Fibroblast of skin of abdomen (primary cell): ENCODE data around the gene DKKL1.
"Not testable (repeated sequence)": the region's sequence is repeated elsewhere in the genome, so short reads cannot be mapped to it uniquely, and the experiment has no call there.

Source experiments
- DNase-seq: peaks from one replicate; pipeline ENCODE4 v3.0.0-alpha.2; 2013

The DKKL1 gene

GRCh38 chr19:49362048-49362928 is 1.4 kb upstream of the DKKL1 start, which contains the start of gene TEAD2:
TEAD2 (minus strand) TSS chr19:49362416; CDS start chr19:49360075, 2,341 bp downstream.
- peak; percentile 72 for DNase-seq

DNA sequence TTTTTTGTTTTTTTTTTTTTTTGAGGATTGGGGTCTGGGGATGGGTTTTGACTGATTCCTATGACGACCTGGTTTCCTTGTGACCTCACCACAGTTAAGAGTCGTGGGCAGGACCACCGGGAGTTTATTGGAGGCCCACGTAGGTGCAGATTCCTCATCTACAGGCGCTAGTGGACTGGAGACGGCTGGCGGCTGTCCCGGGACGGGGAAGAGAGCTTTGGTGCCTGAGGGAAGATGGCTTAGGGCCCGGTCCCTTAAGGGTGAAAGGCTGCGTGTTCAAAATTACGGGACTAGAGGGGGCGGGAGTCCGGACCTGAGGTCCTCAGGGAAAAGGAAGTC is 779 bp upstream of the DKKL1 start:
- DNase-seq: peak; percentile 42

DNA sequence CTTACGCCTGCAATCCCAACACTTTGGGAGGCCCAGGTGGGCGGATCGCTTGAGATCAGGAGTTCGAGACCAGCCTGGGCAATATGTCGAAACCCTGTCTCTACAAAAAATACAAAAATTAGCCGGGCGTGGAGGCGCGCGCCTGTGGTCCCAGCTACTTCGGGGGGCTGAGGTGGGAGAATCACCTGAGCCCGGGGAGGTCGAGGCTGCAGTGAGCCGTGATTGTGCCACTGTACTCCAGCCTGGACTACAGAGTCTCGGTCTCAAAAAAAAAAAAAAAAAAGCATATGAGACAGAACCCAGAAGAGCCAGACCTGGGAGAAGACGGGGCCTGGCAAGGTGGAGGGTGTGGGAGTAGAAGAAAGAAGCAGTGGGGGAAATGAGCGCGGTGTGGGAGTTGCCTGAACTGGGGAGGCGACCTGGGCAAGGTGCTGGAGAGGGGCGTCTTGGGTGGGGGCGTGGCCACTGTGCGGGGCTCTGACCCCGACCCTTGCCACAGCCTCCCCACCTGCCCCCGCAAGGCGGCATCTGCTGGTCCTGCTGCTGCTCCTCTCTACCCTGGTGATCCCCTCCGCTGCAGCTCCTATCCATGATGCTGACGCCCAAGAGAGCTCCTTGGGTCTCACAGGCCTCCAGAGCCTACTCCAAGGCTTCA is 533 bp downstream of the DKKL1 start:
- DNase-seq: no peak

GRCh38 chr19:49366110-49366509 is 2.4 kb downstream of the DKKL1 start:
- no peak for DNase-seq

- no peak for DNase-seq
Observed at GRCh38 chr19:49368711-49369358, 5.2 kb downstream of the DKKL1 start.

DNA sequence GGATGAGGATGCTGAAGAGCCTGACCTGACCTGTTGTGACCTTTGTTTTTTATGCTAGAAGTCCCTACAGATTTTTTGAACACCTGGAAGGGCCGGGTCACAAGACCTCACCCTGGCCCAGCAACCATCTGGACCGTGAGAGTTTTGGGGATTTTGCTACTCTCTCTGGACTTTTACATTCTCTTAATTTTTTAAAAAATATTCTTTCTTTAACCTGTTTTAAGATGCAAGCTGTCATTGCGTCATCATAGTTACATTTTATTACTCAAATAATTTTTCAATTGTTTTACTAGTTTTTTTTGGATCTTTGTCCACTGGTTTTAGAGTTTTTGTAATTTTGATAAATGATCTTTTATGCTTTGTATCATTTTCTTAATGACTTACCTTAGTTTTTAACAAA is 7.5 kb downstream of the DKKL1 start:
- DNase-seq: no peak

DNA sequence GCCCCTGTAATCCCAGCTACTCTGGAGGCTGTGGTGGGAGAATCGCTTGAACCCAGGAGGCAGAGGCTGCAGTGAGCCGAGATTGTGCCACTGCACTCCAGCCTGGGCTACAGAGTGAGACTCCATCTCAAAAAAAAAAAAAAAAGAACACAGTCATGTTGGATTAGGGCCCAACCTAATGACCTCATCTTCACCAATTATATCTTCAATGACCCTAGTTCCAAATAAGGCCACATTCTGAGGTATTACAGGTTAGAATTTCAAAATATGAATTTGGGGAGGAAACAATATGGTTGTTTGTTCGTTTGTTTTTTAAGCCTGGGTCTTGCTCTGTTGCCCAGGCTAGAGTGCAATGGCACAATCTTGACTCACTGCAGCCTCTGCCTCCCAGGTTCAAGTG is 9.5 kb downstream of the DKKL1 start:
- DNase-seq: not testable (repeated sequence)

DNA sequence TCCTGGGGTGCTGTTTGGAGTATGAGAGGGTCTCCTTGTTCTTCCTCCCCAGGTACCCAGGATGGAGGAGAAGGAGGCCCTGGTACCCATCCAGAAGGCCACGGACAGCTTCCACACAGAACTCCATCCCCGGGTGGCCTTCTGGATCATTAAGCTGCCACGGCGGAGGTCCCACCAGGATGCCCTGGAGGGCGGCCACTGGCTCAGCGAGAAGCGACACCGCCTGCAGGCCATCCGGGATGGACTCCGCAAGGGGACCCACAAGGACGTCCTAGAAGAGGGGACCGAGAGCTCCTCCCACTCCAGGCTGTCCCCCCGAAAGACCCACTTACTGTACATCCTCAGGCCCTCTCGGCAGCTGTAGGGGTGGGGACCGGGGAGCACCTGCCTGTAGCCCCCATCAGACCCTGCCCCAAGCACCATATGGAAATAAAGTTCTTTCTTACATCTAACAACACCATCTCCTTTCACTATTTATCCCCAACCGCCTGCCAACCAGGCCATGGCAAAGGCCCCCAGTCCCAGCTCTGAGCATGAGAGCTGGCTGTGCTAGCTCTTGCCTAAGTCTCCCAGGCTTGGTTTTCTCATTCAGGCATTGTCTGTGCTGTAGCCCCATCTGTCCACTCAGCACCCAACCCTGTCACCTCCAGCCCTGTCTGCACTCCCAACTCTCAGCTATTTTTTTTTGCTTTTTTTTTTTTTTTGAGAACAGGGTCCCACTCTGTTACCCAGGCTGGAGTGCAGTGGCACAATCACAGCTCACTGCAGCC is 11.2 kb downstream of the DKKL1 start:
- DNase-seq: no peak

DNA sequence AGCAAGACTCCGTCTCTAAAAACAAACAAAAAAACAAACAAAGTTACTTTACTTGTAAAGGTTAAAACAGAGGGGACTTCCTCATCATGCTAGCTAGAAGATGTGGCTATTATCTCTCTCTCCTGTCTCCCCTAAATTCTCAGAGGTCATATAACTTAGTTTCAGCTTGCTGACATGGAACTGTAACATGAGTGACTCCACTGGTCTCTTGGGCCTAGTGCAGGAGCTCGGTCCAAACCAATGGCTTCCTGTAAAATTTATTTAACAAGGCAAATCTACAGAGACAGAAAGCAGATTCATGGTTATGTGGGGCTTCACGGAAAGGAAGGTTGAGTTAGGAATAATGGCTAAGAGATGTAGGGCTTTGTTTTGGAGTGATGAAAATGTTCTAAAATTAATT is 14.8 kb downstream of the DKKL1 start:
- DNase-seq: no peak

GRCh38 chr19:49380391-49380790 is 16.7 kb downstream of the DKKL1 start:
- no peak for DNase-seq

DNA sequence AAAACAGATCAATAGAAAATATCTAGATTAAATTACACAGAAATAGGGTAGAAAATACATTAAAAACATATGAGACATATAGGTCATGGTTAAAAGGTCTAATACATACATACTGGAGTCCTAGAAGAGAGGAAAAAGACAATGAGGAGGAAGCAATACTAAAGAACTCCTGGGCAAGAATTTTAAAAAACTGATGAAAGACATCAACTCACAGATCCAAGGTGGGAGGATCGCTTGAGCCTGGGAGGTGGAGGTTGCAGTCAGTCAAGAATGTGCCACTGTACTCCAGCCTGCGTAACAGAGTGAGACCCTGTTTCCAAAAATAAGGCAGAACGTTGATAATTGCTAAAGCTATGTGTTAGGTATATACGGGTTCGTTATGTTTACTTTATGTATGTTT is 19.0 kb downstream of the DKKL1 start:
- DNase-seq: no peak

GRCh38 chr19:49383599-49383998 is 19.9 kb downstream of the DKKL1 start:
- no peak for DNase-seq

GRCh38 chr19:49387936-49388372 is 24.3 kb downstream of the DKKL1 start, which contains the start of gene KASH5:
KASH5 (plus strand) TSS chr19:49388249; CDS start chr19:49390884, 2,635 bp downstream.
- DNase-seq: peak; percentile 36

DNA sequence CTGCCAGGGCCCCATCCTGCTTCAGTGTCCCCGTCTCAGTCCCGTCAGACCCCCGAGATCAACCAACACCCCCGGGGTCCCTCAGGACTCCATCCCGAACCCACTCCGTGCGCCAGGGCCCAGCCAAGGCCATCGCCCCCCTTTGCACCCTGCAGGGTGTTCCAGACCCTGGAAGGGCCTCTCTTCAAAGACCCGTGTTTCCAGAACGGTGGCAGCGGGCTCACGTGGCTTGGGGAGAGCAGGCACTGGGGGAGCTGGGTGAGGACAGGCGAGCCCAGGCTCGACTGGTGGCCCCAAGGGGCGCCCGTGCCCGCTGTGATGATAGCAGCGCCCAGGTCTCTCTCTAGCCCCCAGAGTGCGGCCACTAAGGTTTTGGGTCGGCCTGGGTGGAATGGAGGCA is 25.7 kb downstream of the DKKL1 start:
- no peak for DNase-seq

DNA sequence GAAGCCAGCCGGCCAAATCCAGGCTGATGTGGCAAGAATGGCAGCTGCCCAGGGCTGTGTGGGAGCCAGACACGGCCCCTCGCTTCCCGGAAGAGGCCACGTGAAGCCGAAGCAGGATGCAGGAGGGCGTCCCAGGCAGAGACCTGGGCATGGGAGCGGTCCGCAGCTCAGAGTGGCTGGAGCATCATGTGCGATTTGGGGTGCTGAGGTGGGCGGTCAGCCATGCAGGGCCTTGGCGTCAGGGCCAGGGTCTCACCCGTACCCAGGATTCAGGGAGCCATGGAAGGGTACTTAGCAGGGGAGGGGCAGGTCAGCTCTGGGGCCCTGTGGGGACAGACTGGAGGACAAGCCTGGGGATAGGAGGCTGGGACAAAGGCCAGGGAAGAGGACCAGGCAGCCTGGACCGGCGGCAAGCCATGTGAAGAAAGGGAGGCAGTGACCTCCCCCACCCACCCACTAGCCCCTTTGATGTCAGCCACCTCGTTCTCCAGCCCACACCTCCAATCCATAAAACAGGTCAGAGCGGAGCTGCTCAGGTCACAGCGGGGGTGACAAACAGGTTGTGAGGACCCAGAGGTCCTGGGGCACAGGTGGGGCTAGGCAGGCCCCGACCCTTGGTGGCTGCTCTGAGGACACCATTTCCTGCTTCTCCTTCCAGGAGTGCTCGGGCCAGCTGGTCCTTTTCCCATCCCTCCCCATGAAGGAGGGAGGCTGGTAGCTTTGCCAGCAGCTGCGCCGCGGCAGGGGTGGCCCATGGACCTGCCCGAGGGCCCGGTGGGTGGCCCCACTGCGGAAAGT is 26.7 kb downstream of the DKKL1 start:
- DNase-seq: no peak

GRCh38 chr19:49390929-49391359 is 27.3 kb downstream of the DKKL1 start:
- no peak for DNase-seq

DNA sequence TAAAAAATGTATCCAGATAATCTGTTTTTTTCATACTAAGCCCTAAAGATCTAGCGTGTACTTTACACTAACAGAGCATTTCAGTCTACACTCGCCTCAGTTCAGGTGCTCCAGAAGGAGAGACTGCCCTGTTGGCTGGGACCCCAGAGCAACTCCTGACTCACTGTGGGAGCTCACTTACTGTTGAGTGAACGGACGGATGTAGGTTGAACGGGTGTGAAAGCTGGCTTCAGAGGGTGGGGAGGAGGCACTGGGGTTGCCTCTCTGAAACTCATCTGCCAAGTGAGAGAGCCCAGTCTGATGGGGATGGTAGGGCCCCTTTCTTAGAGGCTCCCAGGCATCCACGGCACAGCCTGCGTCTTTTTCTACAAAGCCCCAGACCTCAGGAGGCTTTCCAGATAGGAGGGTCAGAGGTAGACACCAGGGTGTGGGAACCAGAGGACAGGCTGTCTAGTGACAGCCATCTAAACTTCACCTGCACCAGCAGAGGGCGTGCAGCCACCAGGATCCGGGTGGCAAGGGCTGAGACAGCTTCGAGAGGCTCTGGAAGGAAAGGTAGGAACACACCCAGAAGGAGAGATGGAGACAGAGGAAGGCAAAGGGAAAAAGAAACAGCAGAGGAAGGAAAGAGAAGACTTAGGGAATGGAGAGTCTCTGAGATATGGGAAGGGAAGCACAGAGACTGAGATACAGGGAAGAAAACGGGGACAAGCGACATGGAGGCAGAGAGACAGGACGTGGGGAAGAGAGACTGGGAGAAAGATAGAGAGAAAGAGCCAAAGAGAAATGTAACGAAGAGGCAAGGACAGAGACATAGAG is 28.1 kb downstream of the DKKL1 start:
- DNase-seq: peak; percentile 64

GRCh38 chr19:49393881-49394280 is 30.2 kb downstream of the DKKL1 start:
- DNase-seq: no peak

DNA sequence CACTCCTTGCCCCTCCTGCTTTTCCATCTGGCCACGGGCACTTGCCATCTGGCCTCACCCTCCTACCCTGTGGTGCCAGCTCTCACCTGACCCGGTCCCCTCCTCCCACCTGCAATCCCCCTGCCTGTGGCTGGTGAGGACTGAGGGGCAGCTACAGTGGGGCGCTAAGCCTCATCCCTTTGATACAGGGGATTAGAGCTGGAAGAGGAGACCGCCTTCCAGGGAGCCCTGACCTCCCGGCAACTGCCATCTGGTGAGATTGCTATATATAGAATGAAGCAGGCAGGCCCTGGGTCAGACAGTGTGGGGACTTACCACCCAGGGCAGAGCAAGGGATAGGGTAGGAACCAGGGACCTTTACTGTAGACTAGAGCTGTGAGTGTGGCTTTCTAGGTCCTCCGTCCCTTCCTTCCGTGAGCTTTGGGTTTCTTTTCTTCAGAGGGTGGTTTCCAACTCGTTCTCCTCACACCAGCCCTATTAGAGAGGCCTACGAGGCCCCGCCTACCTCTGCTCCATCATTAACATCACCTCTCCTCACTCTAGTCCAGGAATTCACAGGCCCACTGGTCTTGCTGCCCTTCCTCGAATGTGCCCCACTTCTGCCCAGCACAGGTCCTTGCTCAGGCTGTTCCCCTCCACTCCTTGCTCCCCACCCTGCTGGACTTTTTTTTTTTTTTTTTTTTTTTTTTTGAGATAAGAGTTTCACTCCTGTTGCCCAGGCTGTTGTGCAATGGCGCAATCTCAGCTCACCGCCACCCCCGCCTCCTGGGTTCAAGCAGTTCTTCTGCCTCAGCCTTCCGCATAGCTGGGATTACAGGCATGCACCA is 32.1 kb downstream of the DKKL1 start:
- DNase-seq: no peak
